NT2/D1 (cell line): ENCODE measurements around the gene ANKRD34A.

Experiments
- SUZ12 ChIP-seq: IDR thresholded peaks from 2 replicates; pipeline ENCODE4 v1.6.1; 2011; ENCODE audit not compliant: insufficient read length, insufficient read depth; ENCODE audit errors: extremely low read depth
- YY1 ChIP-seq: IDR thresholded peaks from 2 replicates; pipeline ENCODE4 v1.6.1; 2011; ENCODE audit not compliant: insufficient read length, insufficient read depth
- ZNF274 ChIP-seq: IDR thresholded peaks from 2 replicates; pipeline ENCODE4 v1.6.1; 2011; ENCODE audit warnings: mild to moderate bottlenecking, low read depth, low read length

- TF ChIP-seq ZNF274 = no peak
- no peak for TF ChIP-seq YY1
- TF ChIP-seq SUZ12 = no peak
These were observed 21.4 kb upstream of the ANKRD34A start for GRCh38 chr1:145985502-145986439.
